ENCODE data around the gene PIK3R3.

PIK3R3 gene

GRCh38 chr1:46027788-46028573, 104.4 kb downstream of the PIK3R3 start:
- DNase-seq (ENCODE audit: low spot score): no peak
- no peak for FAIRE-seq

- FAIRE-seq (no peak), DNase-seq (ENCODE audit: low spot score) (no peak)
Measured at GRCh38 chr1:46026531-46026930, 105.9 kb downstream of the PIK3R3 start.

- no peak for FAIRE-seq
- no peak for DNase-seq (ENCODE audit: low spot score)
Measured at GRCh38 chr1:46021046-46021996, 111.1 kb downstream of the PIK3R3 start.

- no peak for FAIRE-seq
Measured at GRCh38 chr1:46020010-46020409, 112.4 kb downstream of the PIK3R3 start.

GRCh38 chr1:46019348-46019747, 113.1 kb downstream of the PIK3R3 start:
- no peak for DNase-seq (ENCODE audit: low spot score)
- no peak for FAIRE-seq

More at GRCh38 chr1:46020010-46020409, 112.4 kb downstream of the PIK3R3 start:
- no peak for DNase-seq (ENCODE audit: low spot score)

- DNase-seq (ENCODE audit: low spot score) (no peak), FAIRE-seq (no peak)
Measured at GRCh38 chr1:46017876-46018503, 114.4 kb downstream of the PIK3R3 start.

- DNase-seq (ENCODE audit: low spot score): no peak
- no peak for FAIRE-seq
Measured at GRCh38 chr1:46013581-46013980, 118.8 kb downstream of the PIK3R3 start.

- no peak for FAIRE-seq
Measured at GRCh38 chr1:46012236-46012635, 120.2 kb downstream of the PIK3R3 start.

GRCh38 chr1:46011121-46011695, 121.2 kb downstream of the PIK3R3 start:
- FAIRE-seq: no peak

More at GRCh38 chr1:46012236-46012635, 120.2 kb downstream of the PIK3R3 start:
- no peak for DNase-seq (ENCODE audit: low spot score)

GRCh38 chr1:46010611-46011010, 121.8 kb downstream of the PIK3R3 start:
- FAIRE-seq: no peak
- no peak for DNase-seq (ENCODE audit: low spot score)

More at GRCh38 chr1:46011121-46011695, 121.2 kb downstream of the PIK3R3 start:
- DNase-seq (ENCODE audit: low spot score): no peak

- FAIRE-seq (no peak), DNase-seq (ENCODE audit: low spot score) (no peak)
Measured at GRCh38 chr1:46008585-46008984, 123.8 kb downstream of the PIK3R3 start.

- DNase-seq (ENCODE audit: low spot score) (no peak), FAIRE-seq (no peak)
Measured at GRCh38 chr1:46005594-46005993, 126.8 kb downstream of the PIK3R3 start.

GRCh38 chr1:46004492-46004891, 127.9 kb downstream of the PIK3R3 start:
- no peak for FAIRE-seq
- no peak for DNase-seq (ENCODE audit: low spot score)

GRCh38 chr1:46003315-46003714, 129.1 kb downstream of the PIK3R3 start:
- no peak for FAIRE-seq
- DNase-seq (ENCODE audit: low spot score): no peak

GRCh38 chr1:46002551-46003150, 129.8 kb downstream of the PIK3R3 start:
- no peak for DNase-seq (ENCODE audit: low spot score)
- FAIRE-seq: no peak

GRCh38 chr1:46001081-46001785, 131.2 kb downstream of the PIK3R3 start:
- DNase-seq (ENCODE audit: low spot score): no peak
- no peak for FAIRE-seq

GRCh38 chr1:45999507-45999906, 132.9 kb downstream of the PIK3R3 start:
- no peak for FAIRE-seq
- no peak for DNase-seq (ENCODE audit: low spot score)

- no peak for FAIRE-seq
Measured at GRCh38 chr1:45998020-45998617, 134.3 kb downstream of the PIK3R3 start.

GRCh38 chr1:45995298-45995697, 137.1 kb downstream of the PIK3R3 start:
- FAIRE-seq (no peak), DNase-seq (ENCODE audit: low spot score) (no peak)

More at GRCh38 chr1:45998020-45998617, 134.3 kb downstream of the PIK3R3 start:
- DNase-seq (ENCODE audit: low spot score): no peak

GRCh38 chr1:45994423-45994822, 138.0 kb downstream of the PIK3R3 start:
- no peak for FAIRE-seq
- no peak for DNase-seq (ENCODE audit: low spot score)
